GM10266 (cell line): Measurements from ENCODE around the gene CREB5.

Experiments
- DNase-seq: peaks from one replicate; pipeline ENCODE4 v3.0.0; 2012; ENCODE audit errors: extremely low spot score
- CTCF ChIP-seq: IDR thresholded peaks from 2 replicates; pipeline ENCODE4 v1.5.1; 2012; ENCODE audit warnings: mild to moderate bottlenecking, low read depth; ENCODE audit not compliant: control insufficient read depth, insufficient read depth; ENCODE audit errors: missing control alignments

Gene CREB5

GRCh38 chr7:28474640-28475039 lies 62.3 kb downstream of the CREB5 start:
- no peak for TF ChIP-seq CTCF
- no peak for DNase-seq

GRCh38 chr7:28477041-28477442 lies 64.7 kb downstream of the CREB5 start:
- no peak for TF ChIP-seq CTCF
- no peak for DNase-seq

GRCh38 chr7:28478656-28479055 lies 66.3 kb downstream of the CREB5 start:
- no peak for DNase-seq
- TF ChIP-seq CTCF: no peak

- DNase-seq: peak; percentile 63
- TF ChIP-seq CTCF: no peak
These were observed 67.2 kb downstream of the CREB5 start for GRCh38 chr7:28479507-28479947.

GRCh38 chr7:28480595-28480994 lies 68.3 kb downstream of the CREB5 start:
- TF ChIP-seq CTCF: no peak
- DNase-seq: no peak

- TF ChIP-seq CTCF: no peak
- peak; percentile 29 for DNase-seq
These were observed 69.0 kb downstream of the CREB5 start for GRCh38 chr7:28481091-28481926.

GRCh38 chr7:28483112-28483511 lies 70.8 kb downstream of the CREB5 start:
- no peak for DNase-seq
- no peak for TF ChIP-seq CTCF
